ENCODE results near the gene ZNF444. TPM values are rescaled to one million over a fixed set of nuclear protein-coding genes. Genes with fewer than 3 reads are reported as not detected.

The ZNF444 gene
- total and polyA plus RNA-seq, 2 of the 4 experiments (the other 2 are of a cell fraction): 2.5 to 20.3 TPM

DNA sequence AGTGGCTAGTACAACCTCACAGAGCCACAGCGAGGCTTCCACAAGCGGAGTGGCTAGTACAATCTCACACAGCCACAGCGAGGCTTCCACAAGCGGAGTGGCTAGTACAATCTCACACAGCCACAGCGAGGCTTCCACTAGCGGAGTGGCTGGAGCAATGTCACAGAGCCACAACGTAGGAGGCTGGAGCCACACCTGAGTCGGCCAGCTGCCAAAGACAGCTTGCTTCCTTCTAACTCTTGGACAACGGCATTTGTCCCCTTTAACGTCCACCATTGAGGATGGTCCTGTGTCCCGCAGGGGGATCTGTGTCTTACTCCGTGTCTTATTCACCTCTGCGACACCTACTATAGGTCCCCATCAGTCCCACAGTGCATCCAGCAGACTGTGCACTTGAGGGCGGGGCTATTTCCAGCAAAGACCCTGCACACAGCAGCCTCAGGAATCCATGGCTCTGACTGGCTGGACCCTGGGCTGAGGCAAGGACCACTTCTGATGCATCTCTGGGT, 23.7 kb upstream of the ZNF444 start:
- no peak overlapping the region for H2BK5ac ChIP-seq (ENCODE audit: low read depth, low read length, poor library complexity, severe bottlenecking)
- H2AFZ ChIP-seq (replicated peaks; ENCODE audit: low read length, poor library complexity): no peak overlapping the region
- H2BK20ac ChIP-seq (ENCODE audit: low read depth, low read length): no peak overlapping the region
- H2AK9ac ChIP-seq (replicated peaks; ENCODE audit: low read depth, low read length, poor library complexity): peak overlapping the region; percentile 1
- peaks cover 78% of the 10 kb centered on the region for H4K20me1 ChIP-seq (ENCODE audit: insufficient read depth, low read length)
- ChIA-PET POLR2A (ENCODE audit: unreplicated experiment) (no interaction called here), CTCF (no interaction called here)
- H2BK15ac ChIP-seq (ENCODE audit: low read depth, low read length): no peak overlapping the region
- H3K4ac ChIP-seq (ENCODE audit: low read depth, low read length): no peak overlapping the region
- ATAC-seq (ENCODE audit: low read depth) (no peak), DNase-seq (no peak)
- 93% methylated on average over 6 of the region's 14 CpGs; no CpG with 5 or more reads in 1 of the 2 experiments for WGBS, 2 experiments (ENCODE audit: extremely low coverage in 2 of 2, insufficient read length in 1 of 2)
- H3K4me2 ChIP-seq (ENCODE audit: low read depth, low read length): no peak overlapping the region
- H3K23ac ChIP-seq (ENCODE audit: low read depth, low read length): no peak overlapping the region
- H3K56ac ChIP-seq (ENCODE audit: extremely low read depth, insufficient read depth, low read length): no peak overlapping the region
- H2AK5ac ChIP-seq (ENCODE audit: low read depth, low read length): no peak overlapping the region
- no peak overlapping the region for H3K14ac ChIP-seq (replicated peaks; ENCODE audit: low read depth, low read length)
- intact Hi-C loops (cut with micrococcal nuclease): no loop called here
- no peak overlapping the region for H2BK120ac ChIP-seq (ENCODE audit: low read depth, low read length)
- no peak overlapping the region for H3K4me3 ChIP-seq (ENCODE audit: insufficient read depth, low read depth, low read length)
- no peak overlapping the region for H4K91ac ChIP-seq (ENCODE audit: insufficient read depth, low read depth, low read length)
- TF ChIP-seq MAFK (IDR thresholded peaks at IDR 0.05; ENCODE audit: low read depth, low read length): no peak
- TF ChIP-seq CHD1 (IDR thresholded peaks at IDR 0.05; ENCODE audit: low read depth, low read length): no peak
- TF ChIP-seq, protein P1, sequence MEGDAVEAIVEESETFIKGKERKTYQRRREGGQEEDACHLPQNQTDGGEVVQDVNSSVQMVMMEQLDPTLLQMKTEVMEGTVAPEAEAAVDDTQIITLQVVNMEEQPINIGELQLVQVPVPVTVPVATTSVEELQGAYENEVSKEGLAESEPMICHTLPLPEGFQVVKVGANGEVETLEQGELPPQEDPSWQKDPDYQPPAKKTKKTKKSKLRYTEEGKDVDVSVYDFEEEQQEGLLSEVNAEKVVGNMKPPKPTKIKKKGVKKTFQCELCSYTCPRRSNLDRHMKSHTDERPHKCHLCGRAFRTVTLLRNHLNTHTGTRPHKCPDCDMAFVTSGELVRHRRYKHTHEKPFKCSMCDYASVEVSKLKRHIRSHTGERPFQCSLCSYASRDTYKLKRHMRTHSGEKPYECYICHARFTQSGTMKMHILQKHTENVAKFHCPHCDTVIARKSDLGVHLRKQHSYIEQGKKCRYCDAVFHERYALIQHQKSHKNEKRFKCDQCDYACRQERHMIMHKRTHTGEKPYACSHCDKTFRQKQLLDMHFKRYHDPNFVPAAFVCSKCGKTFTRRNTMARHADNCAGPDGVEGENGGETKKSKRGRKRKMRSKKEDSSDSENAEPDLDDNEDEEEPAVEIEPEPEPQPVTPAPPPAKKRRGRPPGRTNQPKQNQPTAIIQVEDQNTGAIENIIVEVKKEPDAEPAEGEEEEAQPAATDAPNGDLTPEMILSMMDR (conservative IDR thresholded peaks at IDR 0.05; ENCODE audit: low read depth, low read length): no peak
- TF ChIP-seq POLR2A (IDR thresholded peaks at IDR 0.05; ENCODE audit: low read depth, low read length): no peak
- TF ChIP-seq NFE2L2 (IDR thresholded peaks at IDR 0.05; ENCODE audit: low read depth, low read length): no peak
- no peak for TF ChIP-seq MXI1 (IDR thresholded peaks at IDR 0.05; ENCODE audit: borderline replicate concordance, low read depth, low read length)
- TF ChIP-seq BHLHE40 (IDR thresholded peaks at IDR 0.05; ENCODE audit: low read depth, low read length): no peak
- no peak for TF ChIP-seq CEBPB (IDR thresholded peaks at IDR 0.05; ENCODE audit: low read depth, low read length)
- no peak for TF ChIP-seq RAD21 (IDR thresholded peaks at IDR 0.05; ENCODE audit: low read length)
- TF ChIP-seq FOS (IDR thresholded peaks at IDR 0.05; ENCODE audit: low read depth, low read length): no peak
- TF ChIP-seq SMC3 (IDR thresholded peaks at IDR 0.05; ENCODE audit: low read depth, low read length): no peak
- TF ChIP-seq, protein P2, sequence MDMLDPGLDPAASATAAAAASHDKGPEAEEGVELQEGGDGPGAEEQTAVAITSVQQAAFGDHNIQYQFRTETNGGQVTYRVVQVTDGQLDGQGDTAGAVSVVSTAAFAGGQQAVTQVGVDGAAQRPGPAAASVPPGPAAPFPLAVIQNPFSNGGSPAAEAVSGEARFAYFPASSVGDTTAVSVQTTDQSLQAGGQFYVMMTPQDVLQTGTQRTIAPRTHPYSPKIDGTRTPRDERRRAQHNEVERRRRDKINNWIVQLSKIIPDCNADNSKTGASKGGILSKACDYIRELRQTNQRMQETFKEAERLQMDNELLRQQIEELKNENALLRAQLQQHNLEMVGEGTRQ (IDR thresholded peaks at IDR 0.05; ENCODE audit: low read depth, low read length): no peak
- no peak for TF ChIP-seq RFX5 (IDR thresholded peaks at IDR 0.05; ENCODE audit: low read depth, low read length)
- no peak for TF ChIP-seq MAZ (IDR thresholded peaks at IDR 0.05; ENCODE audit: borderline replicate concordance, low read depth, low read length)
- TF ChIP-seq, protein P3, sequence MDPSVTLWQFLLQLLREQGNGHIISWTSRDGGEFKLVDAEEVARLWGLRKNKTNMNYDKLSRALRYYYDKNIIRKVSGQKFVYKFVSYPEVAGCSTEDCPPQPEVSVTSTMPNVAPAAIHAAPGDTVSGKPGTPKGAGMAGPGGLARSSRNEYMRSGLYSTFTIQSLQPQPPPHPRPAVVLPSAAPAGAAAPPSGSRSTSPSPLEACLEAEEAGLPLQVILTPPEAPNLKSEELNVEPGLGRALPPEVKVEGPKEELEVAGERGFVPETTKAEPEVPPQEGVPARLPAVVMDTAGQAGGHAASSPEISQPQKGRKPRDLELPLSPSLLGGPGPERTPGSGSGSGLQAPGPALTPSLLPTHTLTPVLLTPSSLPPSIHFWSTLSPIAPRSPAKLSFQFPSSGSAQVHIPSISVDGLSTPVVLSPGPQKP (IDR thresholded peaks at IDR 0.05; ENCODE audit: borderline replicate concordance, low read depth, low read length): no peak
- TF ChIP-seq RCOR1 (IDR thresholded peaks at IDR 0.05; ENCODE audit: insufficient replicate concordance, low read length): no peak
- no TSS peak for BruUV-seq (replicated peaks)
- H3K36me3 ChIP-seq (ENCODE audit: control insufficient read depth, insufficient read depth, low read length): peaks cover 10% of the 10 kb centered on the region; the same call in 1 of the 2 replicates
- H4K8ac ChIP-seq (ENCODE audit: low read depth in 2 of 2, low read length in 2 of 2): no peak overlapping the region
- peaks cover 0 to 52% of the 10 kb centered on the region in 2 experiments; a peak in 2 of 4 replicates for H3K79me1 ChIP-seq (ENCODE audit: low read depth in 1 of 2, low read length in 2 of 2)
- no peaks in the 10 kb centered on the region for H3K27me3 ChIP-seq (ENCODE audit: control insufficient read depth, insufficient read depth, low read length)
- H3K9me1 ChIP-seq (ENCODE audit: insufficient read depth, low read length): peaks cover 23% of the 10 kb centered on the region
- in situ Hi-C loops (cut with MboI; ENCODE audit: low sequenced_read_pairs): no loop called here
- H4K5ac ChIP-seq (ENCODE audit: low read depth, low read length): no peak overlapping the region
- dilution Hi-C loops (cut with HindIII; ENCODE audit: low sequenced_read_pairs, unreplicated experiment): no loop called here
- H3K9ac ChIP-seq (ENCODE audit: low read depth, low read length): no peak overlapping the region
- no peaks in the 10 kb centered on the region for H3K9me3 ChIP-seq (ENCODE audit: control insufficient read depth, insufficient read depth, low read length)
- no peak overlapping the region for H3K27ac ChIP-seq (ENCODE audit: insufficient read depth, low read length)
- no peak overlapping the region for H3K18ac ChIP-seq (ENCODE audit: low read depth, low read length)
- peaks cover 17% of the 10 kb centered on the region for H3K4me1 ChIP-seq (ENCODE audit: control insufficient read depth, insufficient read depth, low read length)
